Measurements from ENCODE around the gene ARL5A.
"Not testable (repeated sequence)": the region's sequence is repeated elsewhere in the genome, so short reads cannot be mapped to it uniquely, and the experiment has no call there.

ARL5A gene

GRCh38 chr2:151799886-151800292 is 28.3 kb downstream of the ARL5A start:
- no peak for DNase-seq (ENCODE audit: insufficient read length, low spot score)
- no peak for FAIRE-seq

DNA sequence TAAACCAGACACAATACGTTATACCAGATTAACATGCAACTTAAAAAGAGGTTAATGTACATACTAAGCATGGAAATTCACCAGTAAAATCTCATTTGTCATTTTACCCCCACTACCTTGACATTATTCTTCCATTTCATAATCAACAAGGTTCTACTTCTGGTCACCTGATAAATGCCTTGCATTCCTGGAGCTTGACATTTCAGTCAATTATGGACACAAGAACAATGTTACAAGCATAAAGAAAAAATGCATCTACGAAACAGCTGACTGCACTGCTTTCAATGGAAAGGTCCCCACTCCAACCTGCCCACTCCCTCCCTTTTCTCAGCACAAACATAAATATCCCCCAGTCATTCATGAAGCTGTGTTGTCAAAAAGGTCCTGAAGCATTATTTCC is 31.4 kb downstream of the ARL5A start:
- DNase-seq (ENCODE audit: insufficient read length, low spot score) (no peak), FAIRE-seq (no peak)

DNA sequence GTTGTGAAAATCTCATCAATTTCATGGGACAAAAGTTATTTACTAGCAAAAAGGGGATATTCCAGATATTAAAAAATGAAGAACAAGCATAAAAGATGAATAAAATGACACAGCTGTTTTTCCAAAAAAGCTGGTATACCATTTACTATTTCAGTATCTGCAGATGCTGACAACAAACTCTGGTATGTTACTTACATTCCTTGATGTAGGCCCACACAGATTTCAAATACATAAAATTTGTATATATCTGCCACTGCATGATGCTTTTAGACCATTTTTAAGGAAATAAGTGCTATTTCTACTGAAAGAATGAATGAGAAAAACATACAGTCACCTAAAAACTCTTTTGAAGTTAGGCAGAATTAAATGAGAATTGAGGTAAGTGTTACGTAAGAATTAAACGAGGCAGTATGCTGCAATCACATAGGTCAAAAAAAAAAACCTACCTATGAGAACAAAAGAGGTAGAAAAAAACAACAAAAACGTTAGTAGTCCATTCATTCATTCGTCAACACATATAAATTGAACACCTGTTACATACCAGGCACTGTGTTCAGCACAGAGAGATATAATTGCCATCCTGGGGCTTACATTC is 32.5 kb downstream of the ARL5A start:
- peak; percentile 33 for FAIRE-seq
- DNase-seq (ENCODE audit: insufficient read length, low spot score): no peak

- DNase-seq (ENCODE audit: insufficient read length, low spot score): not testable (repeated sequence)
Measured at GRCh38 chr2:151794422-151794821, 33.8 kb downstream of the ARL5A start.

GRCh38 chr2:151793123-151793522 is 35.1 kb downstream of the ARL5A start:
- FAIRE-seq (no peak), DNase-seq (ENCODE audit: insufficient read length, low spot score) (no peak)

More at GRCh38 chr2:151794422-151794821, 33.8 kb downstream of the ARL5A start:
- not testable (repeated sequence) for FAIRE-seq

DNA sequence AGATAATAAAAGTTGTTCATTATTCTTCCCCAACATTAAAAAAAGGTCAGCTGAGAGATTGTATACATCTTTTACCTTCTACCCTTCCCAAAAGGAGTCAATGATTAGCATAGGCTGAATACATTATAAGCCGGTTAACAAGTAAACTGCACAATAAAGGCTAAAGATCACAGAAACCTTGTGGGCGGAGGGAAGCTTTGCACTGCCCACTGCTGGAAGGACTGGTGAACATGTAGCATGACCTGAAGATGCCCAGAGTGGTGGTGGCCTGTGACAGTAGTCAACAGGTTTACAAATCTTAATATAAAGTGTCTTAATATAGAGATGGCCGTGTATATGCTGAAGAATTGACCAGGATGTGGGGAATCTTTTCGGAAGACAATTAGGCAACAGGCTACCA is 35.6 kb downstream of the ARL5A start:
- FAIRE-seq: no peak
- no peak for DNase-seq (ENCODE audit: insufficient read length, low spot score)

DNA sequence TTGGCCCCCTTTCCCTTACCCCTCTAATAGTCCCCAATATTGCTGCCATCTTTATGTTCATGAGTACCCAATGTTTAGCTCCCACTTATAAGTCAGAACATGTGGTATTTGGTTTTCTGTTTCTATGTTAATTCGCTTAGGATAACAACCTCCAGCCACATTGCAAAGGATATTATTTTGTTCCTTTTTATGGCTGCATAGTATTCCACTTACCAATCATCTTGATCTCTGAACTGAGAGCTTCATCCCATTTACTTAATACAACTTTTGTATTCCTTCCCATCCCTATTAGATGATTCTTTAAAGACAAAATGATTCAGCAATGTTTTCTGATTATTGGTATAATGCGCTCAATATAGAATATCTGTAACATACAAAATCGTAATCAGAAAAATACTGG is 36.7 kb downstream of the ARL5A start:
- no peak for FAIRE-seq
- no peak for DNase-seq (ENCODE audit: insufficient read length, low spot score)

GRCh38 chr2:151790689-151791088 is 37.5 kb downstream of the ARL5A start:
- FAIRE-seq (no peak), DNase-seq (ENCODE audit: insufficient read length, low spot score) (no peak)

GRCh38 chr2:151789055-151789834 is 39.0 kb downstream of the ARL5A start:
- FAIRE-seq (no peak), DNase-seq (ENCODE audit: insufficient read length, low spot score) (no peak)

GRCh38 chr2:151786483-151786882 is 41.7 kb downstream of the ARL5A start:
- FAIRE-seq (no peak), DNase-seq (ENCODE audit: insufficient read length, low spot score) (no peak)

DNA sequence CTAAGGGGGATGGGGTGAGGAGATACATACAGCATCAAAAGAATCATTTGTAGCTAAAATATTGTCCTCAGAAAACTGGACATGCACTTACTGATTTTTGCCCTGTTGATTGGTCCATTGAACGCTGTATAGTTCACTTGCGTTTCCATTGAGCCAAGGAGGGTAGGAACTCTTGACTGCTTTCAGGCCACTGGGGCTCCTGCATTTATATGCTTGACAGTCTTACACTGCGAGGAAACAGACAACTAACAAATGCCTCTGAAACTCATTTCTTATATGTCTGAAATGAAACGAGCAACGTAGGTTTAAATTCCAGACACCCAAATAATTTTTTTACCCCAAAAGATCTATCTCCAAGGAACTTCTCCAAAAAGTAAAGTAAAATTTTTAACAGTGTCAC is 42.1 kb downstream of the ARL5A start:
- FAIRE-seq (no peak), DNase-seq (ENCODE audit: insufficient read length, low spot score) (no peak)

GRCh38 chr2:151783133-151783520 is 45.1 kb downstream of the ARL5A start:
- DNase-seq (ENCODE audit: insufficient read length, low spot score) (no peak), FAIRE-seq (no peak)

DNA sequence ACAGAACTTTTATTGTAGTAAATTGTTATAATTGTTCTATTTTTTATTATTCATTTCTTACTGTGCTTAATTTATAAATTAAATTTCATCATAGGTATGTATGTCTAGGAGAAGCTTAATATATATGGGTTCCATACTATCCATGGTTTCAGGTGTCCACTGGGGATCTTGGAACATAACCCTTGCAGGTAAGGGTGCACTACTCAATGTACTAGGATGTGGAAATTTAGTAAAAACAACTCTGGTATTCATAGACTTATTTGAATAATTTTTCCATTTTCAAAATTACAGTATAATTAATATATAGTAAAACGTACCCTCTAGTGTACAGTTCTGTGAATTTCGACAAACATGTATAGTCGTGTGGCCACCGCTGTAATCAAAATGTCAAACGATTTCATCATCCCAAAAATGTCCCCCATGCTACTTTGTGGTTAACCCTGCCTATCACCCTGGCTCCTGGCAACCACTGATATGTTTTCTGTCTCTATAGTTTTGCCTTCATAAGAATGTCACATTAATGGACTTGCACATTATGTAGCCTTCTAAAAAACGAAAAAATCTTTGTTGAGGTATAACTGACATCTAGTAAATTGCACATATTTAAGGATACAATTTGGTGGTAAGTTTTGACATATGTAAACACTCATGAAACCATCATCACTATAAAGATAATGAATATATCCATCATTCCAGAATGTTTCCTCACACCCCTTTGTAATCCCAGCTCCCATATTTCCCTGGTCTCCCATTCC is 45.7 kb downstream of the ARL5A start:
- DNase-seq (ENCODE audit: insufficient read length, low spot score) (no peak), FAIRE-seq (no peak)

DNA sequence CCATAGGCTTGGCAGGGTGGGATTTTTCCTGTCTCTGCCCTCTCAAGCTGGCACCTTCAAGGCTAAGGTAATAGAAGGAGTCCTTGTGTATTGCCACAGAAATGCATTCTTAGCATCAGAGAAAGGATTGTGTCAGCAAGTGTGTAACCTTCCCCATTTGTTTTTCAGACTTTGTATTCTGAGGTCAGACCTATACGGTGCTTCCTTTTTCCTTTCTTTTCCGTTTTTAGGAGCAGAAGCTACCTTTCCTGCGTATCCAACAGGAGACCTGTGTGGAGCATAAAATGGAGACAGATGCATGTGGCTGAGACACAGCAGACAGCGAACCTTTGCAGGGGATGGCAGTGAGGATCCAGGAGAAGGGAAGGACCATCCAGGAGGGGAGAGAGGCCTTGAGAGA is 46.6 kb downstream of the ARL5A start:
- FAIRE-seq: no peak
- DNase-seq (ENCODE audit: insufficient read length, low spot score): no peak

DNA sequence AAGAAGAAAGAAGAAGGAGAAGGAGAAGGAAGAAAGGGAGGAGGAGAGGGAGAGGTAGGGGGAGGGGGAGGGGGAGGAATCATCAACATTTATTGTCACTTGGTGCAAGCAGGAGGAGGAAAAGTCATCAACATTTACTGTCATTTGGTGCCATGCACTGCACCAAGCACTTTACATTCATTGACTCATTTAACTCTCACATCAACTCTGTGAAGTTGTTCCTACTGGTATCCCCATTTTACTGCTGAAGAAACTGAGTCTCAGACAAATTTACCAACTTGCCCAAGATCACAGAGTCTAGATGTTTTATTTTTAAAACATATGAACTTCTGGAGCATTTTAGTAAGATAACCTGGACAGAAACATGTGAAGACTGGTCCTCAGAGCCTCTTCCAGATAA is 47.3 kb downstream of the ARL5A start:
- FAIRE-seq: no peak
- no peak for DNase-seq (ENCODE audit: insufficient read length, low spot score)

- DNase-seq (ENCODE audit: insufficient read length, low spot score) (no peak), FAIRE-seq (no peak)
Measured at GRCh38 chr2:151777935-151778334, 50.3 kb downstream of the ARL5A start.

- peak; percentile 57 for FAIRE-seq
- DNase-seq (ENCODE audit: insufficient read length, low spot score): no peak
Measured at GRCh38 chr2:151777487-151777886, 50.7 kb downstream of the ARL5A start.

DNA sequence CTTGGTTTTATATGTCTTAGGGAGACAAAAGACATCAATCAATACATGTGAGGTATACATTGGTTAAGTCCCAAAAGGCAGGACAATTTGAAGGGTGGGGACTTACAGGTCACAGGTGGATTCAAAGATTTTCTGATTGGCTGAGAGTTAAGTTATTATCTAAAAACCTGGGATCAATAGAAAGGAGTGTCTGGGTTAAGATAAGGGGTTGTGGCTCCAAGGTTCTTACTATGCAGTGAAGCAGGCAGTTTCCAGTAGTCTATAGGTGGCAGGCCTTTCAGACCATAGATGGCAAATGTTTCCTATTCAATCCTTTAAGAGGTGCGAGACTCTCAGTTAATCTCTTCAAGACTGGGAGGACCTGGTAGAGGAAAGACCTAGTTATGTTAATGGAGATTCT is 51.9 kb downstream of the ARL5A start:
- no peak for DNase-seq (ENCODE audit: insufficient read length, low spot score)
- no peak for FAIRE-seq

DNA sequence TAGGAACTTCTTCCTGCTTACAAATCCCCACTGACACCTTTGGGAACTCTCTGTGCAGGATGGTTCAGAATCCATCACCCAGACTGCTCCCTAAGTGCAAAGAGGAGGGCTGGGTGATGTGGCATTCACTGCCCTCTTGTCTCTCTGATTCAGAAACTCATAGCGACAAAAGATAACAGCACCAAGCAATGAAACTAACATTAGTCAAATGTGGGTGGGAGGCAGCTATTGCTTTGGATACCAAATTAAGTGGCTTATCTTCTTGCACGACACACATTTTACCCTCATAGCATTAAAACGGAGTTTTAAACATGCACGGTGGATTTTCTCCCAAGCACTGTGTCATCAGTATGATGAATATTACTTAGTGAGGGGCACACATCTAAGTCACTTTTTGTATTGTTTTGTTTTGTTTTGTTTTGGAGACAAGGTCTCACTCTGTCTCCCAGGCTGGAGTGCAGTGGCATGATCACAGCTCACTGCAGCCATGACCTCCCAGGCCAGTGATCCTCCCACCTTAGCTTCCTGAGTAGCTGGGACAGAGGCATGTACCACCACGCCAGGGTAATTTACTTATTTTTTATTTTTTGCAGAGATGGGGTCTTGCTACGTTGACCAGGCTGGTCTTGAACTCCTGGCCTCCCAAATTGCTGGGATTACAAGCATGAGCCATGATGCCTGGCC is 53.0 kb downstream of the ARL5A start:
- FAIRE-seq: no peak
- no peak for DNase-seq (ENCODE audit: insufficient read length, low spot score)

GRCh38 chr2:151774506-151774905 is 53.7 kb downstream of the ARL5A start:
- DNase-seq (ENCODE audit: insufficient read length, low spot score) (no peak), FAIRE-seq (peak; percentile 23)
